NOMO-1 treated with DMSO at 0.1 percent for 48 hours (cell line): ENCODE data around the gene CAPN11.

Experiments
- DNase-seq: peaks from one replicate; lab custom pipeline; 2025; ENCODE audit not compliant: unreplicated experiment; lab: John Stamatoyannopoulos, UW

CAPN11 gene

DNA sequence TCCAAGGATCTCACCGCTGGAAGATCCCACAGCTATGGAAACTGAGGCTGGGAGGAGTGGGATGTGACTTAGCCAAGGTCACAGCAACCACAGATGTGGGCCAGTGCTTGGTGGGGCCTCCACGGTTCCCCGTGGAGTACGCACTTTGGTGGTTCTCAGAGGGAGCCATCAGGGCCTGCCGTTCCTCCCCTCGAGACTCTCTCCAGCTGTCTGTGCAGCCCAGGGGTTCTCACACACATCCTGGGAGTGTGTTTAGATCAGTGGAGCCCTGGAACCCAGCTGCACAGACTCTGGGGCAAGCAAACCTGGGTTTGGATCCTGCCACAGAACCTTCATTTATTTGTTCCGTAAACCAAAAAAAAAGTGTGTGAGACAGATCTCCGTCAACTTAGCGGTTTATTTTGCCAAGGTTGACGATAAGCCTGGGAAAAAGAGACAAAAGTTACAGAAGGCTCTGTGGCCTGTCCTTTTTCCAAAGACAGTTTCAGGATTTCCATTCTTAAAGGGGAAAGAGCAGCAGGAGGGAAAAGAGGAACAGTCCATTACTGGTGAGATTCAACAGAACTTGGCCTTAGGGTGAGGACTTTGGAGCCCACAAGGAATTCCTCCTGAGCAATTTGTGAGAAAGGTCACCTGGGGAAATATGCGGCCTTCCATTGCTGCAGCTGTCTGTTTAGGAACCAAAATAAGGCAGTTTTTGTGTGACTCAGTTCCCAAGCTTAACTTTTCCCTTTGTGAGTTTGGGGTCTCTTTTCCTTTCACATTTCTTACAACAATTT is 44.5 kb downstream of the CAPN11 start:
- DNase-seq, result no peak

DNA sequence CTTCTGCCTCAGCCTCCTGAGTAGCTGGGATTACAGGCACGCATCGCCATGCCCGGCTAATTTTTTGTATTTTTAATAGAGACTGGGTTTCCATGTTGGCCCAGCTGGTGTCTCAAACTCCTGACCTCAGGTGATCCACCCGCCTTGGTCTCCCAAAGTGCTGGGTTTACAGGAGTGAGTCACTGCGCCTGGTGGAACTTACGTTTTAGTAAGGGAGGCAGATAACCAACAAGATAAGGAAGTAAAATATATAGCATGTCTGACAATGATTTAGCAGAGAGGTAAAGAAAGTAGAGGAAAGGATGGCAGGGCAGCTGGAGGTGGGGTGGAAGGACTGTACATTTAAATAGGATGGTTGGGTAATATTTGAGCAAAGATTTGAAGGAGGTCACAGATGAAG is 45.3 kb downstream of the CAPN11 start:
- DNase-seq, result peak; percentile 49

DNA sequence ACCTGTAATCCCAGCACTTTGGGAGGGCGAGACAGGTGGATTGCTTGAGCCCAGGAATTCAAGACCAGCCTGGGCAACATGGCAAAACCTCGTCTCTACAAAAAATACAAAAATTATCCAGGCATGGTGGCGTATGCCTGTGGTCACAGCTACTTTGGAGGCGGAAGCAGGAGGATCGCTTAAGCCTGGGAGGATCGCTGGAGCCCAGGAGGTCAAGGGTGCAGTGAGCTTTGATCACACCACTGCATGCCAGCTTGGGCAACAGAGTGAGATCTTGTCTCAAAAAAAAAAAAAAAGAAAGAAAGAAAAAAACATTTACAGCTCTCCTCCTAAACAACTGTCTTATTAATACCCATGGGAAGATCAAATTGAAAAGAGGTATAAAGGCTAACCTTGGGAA is 49.3 kb downstream of the CAPN11 start:
- no peak for DNase-seq

DNA sequence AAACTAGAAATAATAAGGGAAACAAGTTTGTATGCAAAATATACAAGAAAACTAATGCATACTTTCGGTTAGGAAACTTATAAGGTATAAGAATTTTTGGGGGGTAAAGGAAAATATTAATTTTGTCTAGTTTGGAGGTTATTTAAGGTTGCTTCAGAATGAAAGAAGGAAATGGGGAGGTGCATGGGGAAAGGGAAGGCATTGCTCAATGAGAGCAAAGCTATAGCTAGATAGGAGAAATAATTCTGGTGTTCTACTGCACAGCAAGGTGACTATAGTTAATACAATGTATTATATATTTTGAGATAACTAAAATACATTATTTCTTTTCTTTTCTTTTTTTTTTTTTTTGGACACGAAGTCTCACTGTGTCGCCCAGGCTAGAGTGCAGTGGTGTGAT is 52.7 kb downstream of the CAPN11 start:
- DNase-seq, result peak; percentile 69

DNA sequence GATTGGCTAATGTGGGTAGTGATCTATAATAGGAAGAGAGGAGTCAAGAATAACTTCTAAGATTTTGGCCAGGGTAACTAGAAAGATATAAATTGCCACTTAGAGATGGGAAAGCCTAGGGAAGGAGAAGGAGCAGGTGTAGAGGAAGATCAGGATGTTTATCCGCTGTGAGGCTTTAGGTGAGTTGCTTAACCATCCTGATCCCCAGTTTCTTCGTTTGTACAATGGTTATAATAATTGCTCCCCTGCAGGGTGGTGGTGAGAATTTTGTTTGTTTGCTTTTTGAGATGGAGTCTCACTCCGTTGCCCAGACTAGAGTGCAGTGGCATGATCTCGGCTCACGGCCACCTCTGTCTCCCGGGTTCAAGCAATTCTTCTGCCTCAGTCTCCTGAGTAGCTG is 55.7 kb downstream of the CAPN11 start:
- DNase-seq, result no peak

DNA sequence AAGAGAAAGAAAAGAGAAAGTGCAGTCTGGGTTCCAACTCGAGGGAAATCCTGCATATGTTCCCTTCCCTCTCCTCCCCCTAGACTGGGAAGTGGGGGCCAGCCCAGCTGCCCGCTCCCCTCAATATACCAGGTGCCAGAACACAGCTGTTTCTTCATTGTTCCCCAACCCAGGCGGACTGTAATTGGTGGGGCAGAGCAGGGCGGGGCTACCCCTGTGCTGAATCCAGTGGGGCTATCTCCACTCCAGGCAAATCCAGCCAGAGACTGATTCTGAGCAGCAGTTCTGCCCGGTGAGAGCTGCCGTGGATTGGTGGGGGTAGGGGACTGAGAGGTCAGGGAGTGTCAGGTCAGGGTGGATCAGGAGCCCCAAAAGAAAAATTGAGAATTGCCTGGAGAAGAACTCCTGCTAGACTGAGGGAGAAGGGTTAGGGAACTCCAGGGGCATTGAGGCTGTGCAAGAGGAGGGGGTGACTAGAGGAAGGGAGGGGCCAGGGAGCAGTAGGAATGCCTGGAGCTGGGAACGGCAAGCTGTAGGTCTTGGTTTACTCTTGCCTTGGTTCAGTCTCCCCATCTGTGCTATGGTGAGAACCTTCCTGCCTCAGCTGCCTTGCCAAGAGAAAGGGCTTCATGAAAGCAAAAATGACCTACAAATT is 58.2 kb downstream of the CAPN11 start, which contains the start of gene MYMX:
Gene MYMX (plus strand): TSS at position 250 of the 655 bp plus-strand sequence. CDS start 546 bp downstream, outside the sequence.
- no peak for DNase-seq

DNA sequence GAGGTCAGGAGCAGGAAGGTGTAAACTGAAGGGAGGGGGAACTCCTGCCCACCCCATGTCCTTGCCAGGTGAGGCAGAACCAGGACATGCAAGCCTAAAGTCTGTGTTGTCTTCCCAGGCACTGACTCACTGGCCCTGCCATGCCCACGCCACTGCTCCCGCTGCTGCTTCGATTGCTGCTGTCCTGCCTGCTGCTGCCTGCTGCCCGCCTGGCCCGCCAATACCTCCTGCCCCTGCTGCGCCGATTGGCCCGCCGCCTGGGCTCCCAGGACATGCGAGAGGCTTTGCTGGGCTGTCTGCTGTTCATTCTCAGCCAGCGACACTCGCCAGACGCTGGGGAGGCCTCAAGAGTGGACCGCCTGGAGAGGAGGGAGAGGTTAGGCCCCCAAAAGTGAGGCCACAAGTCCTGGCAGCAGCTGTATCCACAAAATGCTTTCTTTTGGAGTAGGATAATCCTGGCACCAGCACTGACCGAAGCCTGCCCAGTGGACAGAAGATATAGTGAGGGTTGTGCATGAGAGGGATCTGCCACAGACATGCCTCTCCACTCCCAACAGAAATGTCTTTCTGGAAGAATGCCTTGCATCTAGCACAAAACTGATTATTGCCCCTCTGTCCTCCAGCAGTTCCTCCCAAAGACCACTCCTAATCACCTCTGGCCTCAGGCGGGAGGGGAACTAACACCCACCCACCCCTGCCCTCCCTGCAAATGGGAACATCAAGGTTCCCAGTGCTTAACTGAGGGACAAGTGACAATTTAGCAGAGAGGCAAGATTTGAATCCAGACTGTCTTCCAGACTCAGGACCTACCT is 58.9 kb downstream of the CAPN11 start:
- no peak for DNase-seq

DNA sequence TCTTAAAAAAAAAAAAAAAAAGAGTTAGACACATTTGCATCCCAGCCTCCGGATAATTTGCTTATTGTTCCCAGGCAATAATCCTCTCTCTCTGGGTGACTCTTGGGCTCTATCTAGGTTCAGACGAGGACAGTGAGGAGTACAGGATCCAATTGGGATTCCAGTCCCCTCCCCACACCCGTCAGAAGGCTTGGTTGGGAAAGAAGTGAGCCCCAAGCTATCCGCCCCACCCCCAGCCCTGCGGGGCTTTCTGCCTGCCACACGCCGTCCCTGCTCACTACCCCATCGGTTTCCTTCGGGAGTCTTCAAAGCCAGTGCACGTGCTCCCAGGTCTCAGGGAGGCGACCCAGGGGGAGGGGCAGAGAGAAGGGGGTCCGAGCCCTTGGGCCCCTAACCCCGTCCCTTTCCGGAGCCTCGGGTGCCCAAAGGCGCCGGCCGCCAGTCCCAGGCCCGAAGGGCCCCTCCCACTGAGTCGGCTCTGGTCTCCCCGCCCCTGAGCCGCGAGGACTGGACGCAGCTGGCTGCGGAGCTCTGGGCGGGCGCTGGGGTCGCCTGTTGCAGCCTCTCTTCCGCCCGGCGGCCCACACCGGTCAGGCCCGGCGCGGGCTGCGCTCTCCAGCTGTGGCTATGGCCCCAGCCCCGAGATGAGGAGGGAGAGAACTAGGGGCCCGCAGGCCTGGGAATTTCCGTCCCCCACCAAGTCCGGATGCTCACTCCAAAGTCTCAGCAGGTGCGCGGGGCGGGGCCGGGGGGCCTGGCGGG is 60.6 kb downstream of the CAPN11 start:
- peak; percentile 74 for DNase-seq

DNA sequence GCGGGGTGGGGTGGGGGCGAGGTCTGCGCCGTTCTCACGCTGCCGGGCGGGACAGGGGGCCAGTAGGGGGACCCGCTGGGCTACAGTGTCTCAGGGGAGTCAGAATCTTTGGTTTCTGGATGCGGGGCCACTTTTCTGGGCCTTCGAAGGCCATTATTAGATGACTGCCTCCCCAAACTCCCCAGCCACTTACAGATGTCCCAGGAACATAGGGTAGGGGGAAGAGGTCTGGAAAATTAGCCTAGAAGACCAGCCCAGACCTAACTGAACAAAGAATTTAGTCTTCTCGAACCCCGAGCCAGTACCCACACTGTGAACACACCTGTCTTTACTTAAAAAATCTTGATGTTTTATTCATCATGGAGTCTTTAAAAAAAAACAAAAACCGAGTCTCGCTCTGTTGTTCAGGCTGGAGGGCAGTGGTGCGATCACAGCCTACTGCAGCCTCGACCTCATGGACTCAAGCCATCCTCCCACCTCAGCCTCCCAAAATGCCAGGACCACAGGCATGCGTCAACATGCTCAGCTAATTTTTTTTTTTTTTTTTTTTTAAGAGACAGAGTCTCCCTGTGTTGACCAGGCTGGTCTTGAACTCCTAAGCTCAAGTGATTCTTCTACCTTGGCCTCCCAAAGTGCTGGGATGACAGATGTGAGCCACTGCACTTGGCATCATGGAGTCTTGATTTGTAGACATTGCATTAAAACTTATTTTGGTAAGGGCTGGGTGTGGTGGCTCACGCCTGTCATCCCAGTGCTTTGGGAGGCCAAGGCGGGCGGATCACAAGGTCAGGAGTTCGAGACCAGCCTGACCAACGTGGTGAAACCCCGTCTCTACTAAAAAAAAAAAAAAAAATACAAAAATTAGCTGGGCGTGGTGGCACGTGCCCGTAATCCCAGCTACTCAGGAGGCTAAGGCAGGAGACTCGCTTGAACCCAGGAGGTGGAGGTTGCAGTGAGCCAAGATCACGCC is 61.5 kb downstream of the CAPN11 start:
- no peak for DNase-seq

DNA sequence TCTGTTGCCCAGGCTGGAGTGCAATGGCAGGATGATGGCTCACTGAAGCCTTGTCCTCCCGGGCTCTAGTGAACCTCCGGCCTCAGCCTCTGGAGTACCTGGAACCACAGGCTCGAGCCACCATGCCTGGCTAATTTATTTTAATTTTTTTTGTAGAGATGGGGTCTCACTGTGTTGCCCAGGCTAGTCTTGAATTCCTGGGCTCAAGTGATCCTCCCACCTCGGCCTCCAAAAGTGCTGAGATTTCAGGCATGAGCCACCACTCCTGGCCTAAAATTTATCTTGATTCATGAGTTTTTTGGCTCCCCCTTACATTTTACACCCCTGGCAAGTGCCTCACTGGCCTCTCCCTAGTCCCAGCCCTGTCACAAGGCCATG is 62.3 kb downstream of the CAPN11 start:
- DNase-seq, result no peak

DNA sequence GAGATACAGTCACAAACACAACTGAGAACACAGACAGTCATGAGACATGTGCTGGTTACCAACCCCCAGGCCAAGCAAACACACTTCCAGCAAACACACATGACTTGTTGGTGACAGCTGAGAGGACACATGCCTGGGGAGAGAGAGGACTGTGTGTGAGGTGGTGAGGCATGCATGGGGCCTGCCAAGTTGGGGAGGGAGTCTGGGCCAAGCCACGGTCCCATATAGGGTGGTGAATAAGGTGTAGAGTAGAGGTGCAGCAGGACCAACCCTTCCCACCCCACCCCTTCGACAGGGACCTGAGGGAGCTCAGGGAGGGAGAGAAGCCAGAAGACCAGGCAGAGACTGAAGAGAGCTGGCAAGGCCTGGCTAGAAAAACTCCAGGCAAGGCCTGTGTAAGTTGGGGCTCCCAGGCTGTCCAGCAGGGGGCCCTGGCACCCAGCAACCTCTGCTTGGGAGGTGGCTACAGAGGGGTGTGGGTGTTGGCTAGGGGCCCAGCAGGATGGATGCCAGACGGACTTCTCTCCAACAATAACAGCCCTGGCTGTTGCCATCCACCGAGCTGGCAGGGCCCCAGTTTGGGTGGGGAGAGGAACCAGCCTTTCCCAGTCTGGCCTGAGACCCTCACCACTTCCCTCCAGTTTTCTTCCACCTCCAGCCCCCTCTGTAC is 62.8 kb downstream of the CAPN11 start:
- DNase-seq, result peak; percentile 56

DNA sequence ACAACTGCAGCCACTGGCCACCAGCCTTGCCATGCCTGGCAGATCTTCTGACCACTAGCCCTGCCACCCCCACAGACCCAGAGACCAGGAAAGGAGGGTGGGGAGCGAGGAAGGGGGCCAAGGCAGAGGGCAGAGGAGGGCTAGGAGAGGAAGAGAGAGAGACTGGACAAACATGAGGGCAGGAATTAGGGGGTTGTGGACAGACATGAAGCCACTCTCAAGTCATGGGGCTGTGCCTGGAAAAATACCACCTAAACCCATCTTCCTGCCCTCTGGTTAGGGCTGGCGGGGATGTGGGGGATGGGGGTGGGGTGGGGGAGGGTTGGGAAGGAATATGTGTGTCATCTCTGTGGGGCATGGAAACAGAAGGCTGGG is 63.3 kb downstream of the CAPN11 start:
- no peak for DNase-seq

DNA sequence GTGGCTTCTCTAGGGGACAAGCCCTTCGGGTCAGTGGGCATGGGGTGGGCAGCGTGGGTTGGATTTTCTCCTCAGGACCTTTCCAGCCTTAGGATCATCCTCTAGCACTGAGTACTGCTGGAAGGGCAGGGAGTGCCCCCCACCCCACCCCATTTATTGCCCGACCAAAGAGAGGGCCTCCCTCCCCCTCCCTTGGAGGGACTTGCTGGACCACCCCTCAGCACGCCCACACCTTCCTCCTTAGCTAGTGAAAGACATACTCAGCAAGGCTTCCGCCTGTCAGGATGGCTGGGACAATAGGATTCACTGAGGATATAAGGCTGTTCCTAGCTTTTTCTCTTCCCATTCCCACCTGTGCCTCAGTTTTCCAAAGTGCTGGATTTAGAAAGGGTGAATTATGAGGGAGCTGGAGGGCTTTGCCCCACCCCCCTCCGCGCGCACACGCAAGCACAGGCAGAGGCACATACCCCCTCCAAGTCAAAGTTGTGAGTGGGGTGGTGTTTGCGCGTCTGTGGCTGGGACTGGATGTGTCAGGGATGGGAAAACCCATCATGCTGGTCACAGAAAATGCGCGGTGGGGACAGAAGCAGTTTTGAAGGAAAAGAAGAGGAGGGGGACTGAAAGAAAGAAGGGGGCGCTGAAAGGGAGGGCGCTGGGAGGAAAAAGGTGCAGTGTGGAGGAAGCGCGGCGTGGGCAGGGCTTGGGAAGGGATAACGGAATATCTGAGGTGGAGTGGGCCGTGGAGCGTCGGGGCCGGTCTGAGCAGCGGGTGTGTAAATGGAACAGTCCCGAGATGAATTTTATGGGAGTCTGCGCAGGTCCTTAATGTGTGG is 64.1 kb downstream of the CAPN11 start:
- DNase-seq, result no peak

DNA sequence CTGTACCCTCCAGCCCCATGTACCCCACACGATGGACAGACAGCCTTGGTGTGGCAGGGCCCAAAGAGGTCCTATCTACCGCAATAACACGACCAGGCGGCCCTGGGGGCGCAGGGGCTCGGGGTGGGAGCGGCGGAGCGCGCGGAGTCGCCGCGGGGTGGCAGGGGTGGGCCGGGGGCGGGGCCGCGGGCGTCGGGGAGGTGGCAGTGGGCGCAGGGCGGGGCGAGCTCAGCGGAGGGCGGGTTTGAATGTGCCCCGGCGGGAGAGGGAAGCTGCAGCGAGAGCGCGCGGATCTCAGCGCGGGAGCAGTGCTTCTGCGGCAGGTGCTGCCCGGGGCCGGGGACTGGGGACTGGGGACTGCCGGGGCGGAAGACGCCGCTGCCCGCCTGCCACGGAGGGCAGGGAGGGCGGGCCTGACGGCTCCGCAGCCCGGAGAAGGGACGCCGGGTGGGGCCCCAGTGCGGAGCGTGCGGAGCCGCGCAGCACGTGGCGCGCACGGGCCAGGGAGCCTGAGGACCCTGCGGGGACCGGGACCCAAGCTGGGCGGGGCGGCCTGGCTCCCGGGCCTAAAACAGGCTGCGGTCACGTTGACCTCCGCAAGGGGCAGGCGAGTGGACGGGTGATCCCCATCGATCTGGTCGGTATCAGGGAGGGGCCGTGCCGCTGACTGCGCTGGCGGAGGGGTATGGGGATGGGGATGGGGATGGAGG is 64.9 kb downstream of the CAPN11 start, which contains the start of gene SLC29A1:
Gene SLC29A1 (plus strand): TSS at position 277 of the 710 bp plus-strand sequence. CDS start 3,719 bp downstream, outside the sequence.
- DNase-seq, result peak; percentile 80

DNA sequence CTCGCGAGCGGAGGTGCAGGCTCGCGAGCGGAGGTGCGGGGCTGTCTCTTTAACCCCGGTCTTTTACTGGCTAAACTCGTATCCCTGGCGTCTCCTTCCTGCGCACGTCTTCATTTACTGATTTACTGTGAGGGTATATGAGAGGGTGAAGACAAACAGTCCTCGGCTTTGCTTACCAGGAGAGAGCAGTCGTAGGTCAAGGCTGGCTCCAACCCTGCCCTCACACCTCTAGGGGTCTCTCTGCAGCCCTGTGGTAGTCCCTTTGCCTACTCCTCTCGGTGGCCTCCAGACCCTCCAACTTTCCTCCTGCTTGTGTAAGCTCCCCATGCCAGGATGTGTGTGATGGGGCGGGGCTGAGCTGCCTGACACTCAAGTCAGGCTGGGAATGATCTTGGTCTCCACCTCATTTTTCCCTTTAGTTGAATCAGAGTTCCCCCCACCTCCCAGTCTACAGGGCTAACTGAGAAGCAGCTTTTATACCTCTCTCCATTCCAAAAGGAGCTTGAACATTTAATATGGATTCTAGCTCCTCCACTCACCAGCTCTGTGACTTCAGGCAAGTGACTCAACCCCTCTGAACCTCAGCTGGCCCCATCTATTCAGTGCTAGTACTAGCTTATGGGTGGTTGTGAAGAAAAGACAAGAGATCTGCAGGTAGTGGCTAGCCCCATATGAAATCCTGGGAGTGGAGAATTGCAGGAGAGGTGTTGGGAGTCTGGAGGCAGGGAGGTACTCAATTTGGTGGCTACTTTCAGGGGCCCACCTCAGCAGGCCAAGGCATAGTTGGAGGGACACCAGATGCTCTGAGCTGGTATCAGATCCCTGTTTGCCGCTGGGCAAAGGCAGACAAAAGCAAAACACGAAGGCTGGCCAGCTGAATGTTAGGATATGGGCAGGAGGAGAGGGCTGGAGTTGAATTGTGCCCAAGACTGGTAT is 65.7 kb downstream of the CAPN11 start:
- DNase-seq, result no peak

DNA sequence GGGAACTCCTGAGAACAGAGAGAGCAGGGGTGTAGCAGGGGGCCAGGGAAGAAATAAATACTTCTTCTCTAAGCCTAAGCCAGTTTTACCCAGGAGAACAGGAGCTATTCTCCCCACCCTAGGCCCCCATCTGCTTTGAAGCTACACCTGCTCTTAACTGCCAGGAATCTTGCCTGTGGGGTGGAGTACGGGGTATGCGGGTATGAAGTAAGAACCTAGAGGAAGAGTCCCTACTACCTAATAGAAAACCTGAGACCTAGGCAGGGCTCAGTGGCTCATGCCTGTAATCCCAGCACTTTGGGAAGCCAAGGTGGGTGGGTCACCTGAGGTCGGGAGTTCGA is 66.3 kb downstream of the CAPN11 start:
- DNase-seq, result no peak
